ENCODE measurements around the gene MED27.

The MED27 gene

GRCh38 chr9:131912671-131913070 lies 167.0 kb downstream of the MED27 start:
- no peak for DNase-seq

GRCh38 chr9:131912069-131912468 lies 167.6 kb downstream of the MED27 start:
- DNase-seq = no peak

GRCh38 chr9:131910572-131910971 lies 169.1 kb downstream of the MED27 start:
- DNase-seq = no peak

GRCh38 chr9:131905144-131905543 lies 174.5 kb downstream of the MED27 start:
- DNase-seq = no peak

- no peak for DNase-seq
These were observed 180.1 kb downstream of the MED27 start for GRCh38 chr9:131899296-131900228.

GRCh38 chr9:131892902-131893500 lies 186.7 kb downstream of the MED27 start:
- no peak for DNase-seq

- no peak for DNase-seq
These were observed 187.4 kb downstream of the MED27 start for GRCh38 chr9:131892162-131892707.

- no peak for DNase-seq
These were observed 188.1 kb downstream of the MED27 start for GRCh38 chr9:131891598-131891997.

- DNase-seq = no peak
These were observed 190.0 kb downstream of the MED27 start for GRCh38 chr9:131889437-131890251.

GRCh38 chr9:131888923-131889322 lies 190.7 kb downstream of the MED27 start:
- DNase-seq = no peak

GRCh38 chr9:131887680-131888079 lies 192.0 kb downstream of the MED27 start:
- DNase-seq = no peak

- DNase-seq = no peak
These were observed 192.8 kb downstream of the MED27 start for GRCh38 chr9:131886826-131887225.

- DNase-seq = no peak
These were observed 194.5 kb downstream of the MED27 start for GRCh38 chr9:131885144-131885609.

- DNase-seq = no peak
These were observed 195.4 kb downstream of the MED27 start for GRCh38 chr9:131884222-131884621.

- DNase-seq = no peak
These were observed 198.7 kb downstream of the MED27 start for GRCh38 chr9:131880833-131881583.

GRCh38 chr9:131879911-131880290 lies 199.8 kb downstream of the MED27 start:
- no peak for DNase-seq

- no peak for DNase-seq
These were observed 200.3 kb downstream of the MED27 start for GRCh38 chr9:131879181-131879910.

- no peak for DNase-seq
These were observed 203.2 kb downstream of the MED27 start for GRCh38 chr9:131876486-131876885.

- DNase-seq = no peak
These were observed 203.7 kb downstream of the MED27 start for GRCh38 chr9:131875828-131876485.

- no peak for DNase-seq
These were observed 204.6 kb downstream of the MED27 start for GRCh38 chr9:131874916-131875670.

Measured in T1000 (cell line).